ENCODE measurements around the gene MCOLN1.

DNA sequence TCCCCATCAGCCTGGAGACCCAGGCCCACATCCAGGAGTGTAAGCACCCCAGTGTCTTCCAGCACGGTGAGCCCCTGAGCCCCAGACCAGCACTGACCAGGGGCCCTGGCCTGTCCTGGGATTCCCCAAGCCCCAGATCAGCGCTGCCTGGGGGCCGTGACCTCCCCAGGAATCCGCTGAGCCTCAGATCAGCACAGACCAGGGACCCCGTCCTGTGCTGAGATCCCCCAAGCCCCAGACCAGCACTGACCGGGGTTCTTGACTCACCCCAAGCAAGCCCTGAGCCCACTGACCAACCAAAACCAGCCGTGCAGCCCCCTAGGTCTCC is 5.7 kb downstream of the MCOLN1 start:
- TF ChIP-seq EZH2 (IDR thresholded peaks at IDR 0.05; ENCODE audit: borderline replicate concordance, low read depth, low read length, poor library complexity, severe bottlenecking), result no peak
- TF ChIP-seq, protein P1, sequence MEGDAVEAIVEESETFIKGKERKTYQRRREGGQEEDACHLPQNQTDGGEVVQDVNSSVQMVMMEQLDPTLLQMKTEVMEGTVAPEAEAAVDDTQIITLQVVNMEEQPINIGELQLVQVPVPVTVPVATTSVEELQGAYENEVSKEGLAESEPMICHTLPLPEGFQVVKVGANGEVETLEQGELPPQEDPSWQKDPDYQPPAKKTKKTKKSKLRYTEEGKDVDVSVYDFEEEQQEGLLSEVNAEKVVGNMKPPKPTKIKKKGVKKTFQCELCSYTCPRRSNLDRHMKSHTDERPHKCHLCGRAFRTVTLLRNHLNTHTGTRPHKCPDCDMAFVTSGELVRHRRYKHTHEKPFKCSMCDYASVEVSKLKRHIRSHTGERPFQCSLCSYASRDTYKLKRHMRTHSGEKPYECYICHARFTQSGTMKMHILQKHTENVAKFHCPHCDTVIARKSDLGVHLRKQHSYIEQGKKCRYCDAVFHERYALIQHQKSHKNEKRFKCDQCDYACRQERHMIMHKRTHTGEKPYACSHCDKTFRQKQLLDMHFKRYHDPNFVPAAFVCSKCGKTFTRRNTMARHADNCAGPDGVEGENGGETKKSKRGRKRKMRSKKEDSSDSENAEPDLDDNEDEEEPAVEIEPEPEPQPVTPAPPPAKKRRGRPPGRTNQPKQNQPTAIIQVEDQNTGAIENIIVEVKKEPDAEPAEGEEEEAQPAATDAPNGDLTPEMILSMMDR (conservative IDR thresholded peaks at IDR 0.05; ENCODE audit: low read depth, low read length), result no peak

Data from A673 (cell line).